Neural progenitor cell (in vitro differentiated cells): ENCODE measurements around the gene PLB1. TPM values are rescaled to one million over a fixed set of nuclear protein-coding genes. Genes with fewer than 3 reads are reported as not detected.

ENCODE experiments used
- DNase-seq: peaks from one replicate; pipeline ENCODE4 v3.0.0-alpha.2; 2016; ENCODE audit warnings: low spot score
- H2AFZ ChIP-seq: fragments of 200-600 bp; sonication (generic); replicated peaks from 2 replicates; pipeline ENCODE4 v1.6.1; 2016; ENCODE audit warnings: antibody characterized with exemption
- H3F3A ChIP-seq: fragments of 200-600 bp; sonication (generic); 2 replicates; pipeline ENCODE4 v1.6.1; 2016; ENCODE audit warnings: antibody characterized with exemption, low read depth
- H3K27ac ChIP-seq: fragments of 200-600 bp; sonication (generic); 2 replicates; pipeline ENCODE4 v1.5.1; 2016; ENCODE audit warnings: mild to moderate bottlenecking
- H3K27me3 ChIP-seq: fragments of 200-600 bp; sonication (generic); 2 replicates; pipeline ENCODE4 v1.6.1; 2016; ENCODE audit warnings: mild to moderate bottlenecking, moderate library complexity
- H3K36me3 ChIP-seq: fragments of 200-600 bp; sonication (generic); 2 replicates; pipeline ENCODE4 v1.5.1; 2016
- H3K4me1 ChIP-seq: fragments of 200-600 bp; sonication (generic); 2 replicates; pipeline ENCODE4 v1.6.1; 2016; ENCODE audit warnings: mixed run types
- H3K4me2 ChIP-seq: fragments of 200-600 bp; sonication (generic); 2 replicates; pipeline ENCODE4 v1.6.1; 2016
- H3K4me3 ChIP-seq: fragments of 200-600 bp; sonication (generic); 2 replicates; pipeline ENCODE4 v1.5.1; 2016
- H3K79me2 ChIP-seq: fragments of 200-600 bp; sonication (generic); 2 replicates; pipeline ENCODE4 v1.6.1; 2016; ENCODE audit warnings: low read depth
- H3K9ac ChIP-seq: fragments of 200-600 bp; sonication (generic); 2 replicates; pipeline ENCODE4 v1.6.1; 2016
- H3K9me3 ChIP-seq: fragments of 200-600 bp; sonication (generic); 2 replicates; pipeline ENCODE4 v1.5.1; 2016; ENCODE audit warnings: low read depth
- H4K20me1 ChIP-seq: fragments of 200-600 bp; sonication (generic); 2 replicates; pipeline ENCODE4 v1.6.1; 2016; ENCODE audit warnings: low read depth
- H3K27ac Mint-ChIP-seq: 3 replicates; pipeline ENCODE4 v1.8.0; 2021; ENCODE audit warnings: mixed read lengths
- H3K27me3 Mint-ChIP-seq: 2 replicates; pipeline ENCODE4 v1.8.0; 2022; ENCODE audit warnings: low read depth, mild to moderate bottlenecking, inconsistent platforms, moderate library complexity, mixed read lengths; ENCODE audit not compliant: insufficient read depth
- H3K36me3 Mint-ChIP-seq: 3 replicates; pipeline ENCODE4 v1.8.0; 2021; ENCODE audit warnings: mixed read lengths
- H3K4me1 Mint-ChIP-seq: 3 replicates; pipeline ENCODE4 v1.8.0; 2021; ENCODE audit warnings: mixed read lengths
- H3K4me3 Mint-ChIP-seq: 3 replicates; pipeline ENCODE4 v1.8.0; 2021; ENCODE audit warnings: mild to moderate bottlenecking, moderate library complexity, mixed read lengths
- H3K9me3 Mint-ChIP-seq: 3 replicates; pipeline ENCODE4 v1.8.0; 2020; ENCODE audit warnings: mixed read lengths
- CTCF ChIP-seq: fragments of 200-600 bp; sonication (generic); IDR thresholded peaks from 2 replicates; pipeline ENCODE4 v1.5.1; 2017; ENCODE audit warnings: antibody characterized with exemption, mild to moderate bottlenecking
- EZH2 ChIP-seq: fragments of 200-600 bp; sonication (generic); IDR thresholded peaks from 2 replicates; pipeline ENCODE4 v1.6.1; 2017; ENCODE audit warnings: antibody characterized with exemption, mild to moderate bottlenecking, moderate library complexity
- EZH2phosphoT487 ChIP-seq: fragments of 200-600 bp; sonication (generic); IDR thresholded peaks from 2 replicates; pipeline ENCODE4 v1.6.1; 2017; ENCODE audit warnings: antibody characterized with exemption
- total RNA-seq: library from RNA; depleted of rRNA; stranded (reverse); fragments of >200 nt; gene quantifications from 2 replicates; pipeline ENCODE4 v1.2.3, GENCODE V29; 2015; ENCODE audit warnings: low replicate concordance

Gene PLB1
- total RNA-seq, 1 donor from 2014 or later, result not detected

DNA sequence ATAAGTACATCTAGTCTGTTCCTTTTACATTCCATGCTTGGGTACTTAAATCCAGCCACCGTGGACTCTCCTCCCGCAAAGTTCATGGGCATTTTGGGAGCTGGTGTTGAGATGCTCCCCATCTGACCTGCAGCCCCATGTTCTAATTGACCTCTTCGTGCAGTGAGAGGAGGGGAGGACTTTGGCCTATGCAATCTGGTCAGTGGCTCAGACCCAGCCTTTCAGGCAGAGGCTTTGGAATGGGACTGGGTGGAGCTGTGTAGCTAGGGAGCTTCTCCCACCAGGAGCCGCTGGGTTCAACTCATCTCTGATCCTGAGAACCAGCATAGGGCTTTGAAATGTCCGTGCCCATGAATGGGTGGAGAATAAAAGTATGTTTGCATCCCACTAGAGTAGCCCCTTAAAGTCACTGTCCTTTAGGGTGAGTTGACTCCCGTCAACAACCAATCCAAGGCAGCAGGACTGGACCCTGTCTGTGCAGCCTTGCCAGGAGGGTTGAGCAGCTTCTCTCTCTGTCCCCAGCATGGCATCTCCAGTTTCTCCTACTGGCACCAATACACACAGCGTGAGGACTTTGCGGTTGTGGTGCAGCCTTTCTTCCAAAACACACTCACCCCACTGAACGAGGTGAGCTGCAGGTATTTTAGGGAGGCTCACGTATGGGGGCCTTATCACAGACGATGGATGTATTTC is 135.8 kb downstream of the PLB1 start:
- H3K4me2 ChIP-seq, result no peak overlapping the region
- H3K27ac ChIP-seq, result no peak overlapping the region
- no peak overlapping the region for H2AFZ ChIP-seq
- no peaks in the 10 kb centered on the region for H3K79me2 ChIP-seq
- Mint-ChIP-seq H3K9me3 (no peaks in the 10 kb centered on the region), H3K27ac (no peak overlapping the region), H3K36me3 (no peaks in the 10 kb centered on the region), H3K27me3 (peaks cover 29% of the 10 kb centered on the region), H3K4me3 (no peak overlapping the region), H3K4me1 (peaks cover 22% of the 10 kb centered on the region)
- H3K27me3 ChIP-seq, result no peaks in the 10 kb centered on the region
- TF ChIP-seq CTCF (no peak), EZH2phosphoT487 (no peak), EZH2 (no peak)
- no peak overlapping the region for H3K4me3 ChIP-seq
- no peaks in the 10 kb centered on the region for H4K20me1 ChIP-seq
- H3K9me3 ChIP-seq, result no peaks in the 10 kb centered on the region
- H3K4me1 ChIP-seq, result peaks cover 10% of the 10 kb centered on the region
- H3F3A ChIP-seq, result no peaks in the 10 kb centered on the region
- H3K9ac ChIP-seq, result no peak overlapping the region
- DNase-seq, result no peak
- no peaks in the 10 kb centered on the region for H3K36me3 ChIP-seq

DNA sequence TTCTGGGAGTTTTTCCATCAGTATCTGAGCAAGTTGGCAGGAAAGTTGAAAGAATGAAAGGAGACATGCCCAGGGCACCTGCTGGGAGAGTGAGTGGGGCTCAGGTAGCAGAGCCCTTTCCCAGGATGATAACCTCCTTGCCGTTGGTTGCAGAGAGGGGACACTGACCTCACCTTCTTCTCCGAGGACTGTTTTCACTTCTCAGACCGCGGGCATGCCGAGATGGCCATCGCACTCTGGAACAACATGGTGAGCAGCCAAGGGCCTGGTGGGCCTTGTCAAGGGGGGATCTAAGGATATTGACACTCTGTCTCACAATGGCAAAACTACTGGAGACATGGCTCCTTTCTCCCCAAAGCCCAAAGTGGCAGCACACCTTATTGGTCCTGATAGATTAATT is 136.9 kb downstream of the PLB1 start:
- Histone ChIP-seq H3K9me3 (no peaks in the 10 kb centered on the region), H3K27ac (no peak overlapping the region), H3K4me3 (no peak overlapping the region), H3K79me2 (no peaks in the 10 kb centered on the region), H4K20me1 (no peaks in the 10 kb centered on the region), H3K9ac (no peak overlapping the region), H3K36me3 (no peaks in the 10 kb centered on the region), H2AFZ (no peak overlapping the region), H3K4me2 (no peak overlapping the region), H3K4me1 (peaks cover 10% of the 10 kb centered on the region), H3K27me3 (no peaks in the 10 kb centered on the region), H3F3A (no peaks in the 10 kb centered on the region)
- Mint-ChIP-seq H3K9me3 (no peaks in the 10 kb centered on the region), H3K27ac (no peak overlapping the region), H3K4me1 (peaks cover 20% of the 10 kb centered on the region), H3K4me3 (no peak overlapping the region), H3K27me3 (peaks cover 25% of the 10 kb centered on the region), H3K36me3 (no peaks in the 10 kb centered on the region)
- TF ChIP-seq CTCF (no peak), EZH2 (no peak), EZH2phosphoT487 (no peak)
- no peak for DNase-seq

DNA sequence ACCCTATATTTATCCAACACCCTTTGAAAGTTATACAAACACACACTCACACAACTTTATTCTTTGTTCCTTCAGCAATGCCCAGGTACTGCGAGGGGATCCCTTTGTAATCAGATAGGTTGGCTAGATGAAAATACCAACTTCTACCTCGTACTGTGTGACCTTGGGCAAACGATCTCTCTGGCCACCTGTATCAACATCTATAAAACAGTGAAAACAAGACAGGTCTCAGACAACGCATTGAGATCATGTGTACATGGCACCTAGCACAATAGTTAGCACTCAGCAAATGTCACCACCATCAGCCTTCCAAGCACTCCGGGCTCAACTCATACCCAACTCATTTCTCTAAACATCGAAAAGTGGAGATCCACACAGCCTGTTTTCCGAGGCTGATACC is 137.3 kb downstream of the PLB1 start:
- Histone ChIP-seq H3K4me2 (no peak overlapping the region), H3K27me3 (no peaks in the 10 kb centered on the region), H3K4me3 (no peak overlapping the region), H3K36me3 (no peaks in the 10 kb centered on the region), H3K27ac (no peak overlapping the region), H2AFZ (no peak overlapping the region), H4K20me1 (no peaks in the 10 kb centered on the region), H3K9ac (no peak overlapping the region), H3K9me3 (no peaks in the 10 kb centered on the region), H3K79me2 (no peaks in the 10 kb centered on the region), H3F3A (no peaks in the 10 kb centered on the region), H3K4me1 (peaks cover 10% of the 10 kb centered on the region)
- H3K9me3 Mint-ChIP-seq, result no peaks in the 10 kb centered on the region
- peaks cover 22% of the 10 kb centered on the region for H3K4me1 Mint-ChIP-seq
- H3K4me3 Mint-ChIP-seq, result no peak overlapping the region
- TF ChIP-seq EZH2, result no peak
- DNase-seq, result no peak
- H3K36me3 Mint-ChIP-seq, result no peaks in the 10 kb centered on the region
- H3K27me3 Mint-ChIP-seq, result peaks cover 23% of the 10 kb centered on the region
- H3K27ac Mint-ChIP-seq, result no peak overlapping the region

DNA sequence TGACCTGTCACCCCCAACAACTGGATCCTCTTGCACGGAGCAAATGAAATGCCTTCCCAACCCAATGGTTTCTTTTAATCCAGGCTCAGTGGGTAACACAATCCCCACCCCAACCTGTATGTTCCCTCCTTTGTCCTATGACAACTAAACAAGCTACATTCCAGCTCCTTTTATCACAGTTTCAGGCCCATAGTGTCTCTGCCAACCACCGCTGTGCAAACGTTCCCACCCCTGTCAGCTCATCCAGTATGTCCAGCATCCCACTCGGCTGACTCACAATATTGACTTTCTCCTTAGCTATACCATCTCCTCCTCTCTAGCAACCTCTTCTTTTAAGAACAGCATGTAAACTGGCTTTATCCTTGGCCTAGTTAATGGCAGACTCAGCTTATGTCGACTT is 137.9 kb downstream of the PLB1 start:
- no peak overlapping the region for H3K27ac ChIP-seq

More for the DNA sequence above, 137.9 kb downstream of the PLB1 start:
- H3K9me3 ChIP-seq, result no peaks in the 10 kb centered on the region
- TF ChIP-seq CTCF, result no peak
- TF ChIP-seq EZH2phosphoT487, result no peak
- no peak for TF ChIP-seq EZH2
- H3K9me3 Mint-ChIP-seq, result no peaks in the 10 kb centered on the region
- peaks cover 26% of the 10 kb centered on the region for H3K4me1 Mint-ChIP-seq
- peak overlapping the region; percentile 8 for H3K27ac Mint-ChIP-seq
- no peaks in the 10 kb centered on the region for H3K36me3 Mint-ChIP-seq
- no peak overlapping the region for H3K4me3 Mint-ChIP-seq
- no peak overlapping the region for H2AFZ ChIP-seq
- H3K36me3 ChIP-seq, result no peaks in the 10 kb centered on the region
- no peak overlapping the region for H3K9ac ChIP-seq
- peaks cover 26% of the 10 kb centered on the region for H3K27me3 Mint-ChIP-seq
- H4K20me1 ChIP-seq, result no peaks in the 10 kb centered on the region
- no peaks in the 10 kb centered on the region for H3K27me3 ChIP-seq
- H3K4me3 ChIP-seq, result no peak overlapping the region
- no peak overlapping the region for H3K4me2 ChIP-seq
- peaks cover 10% of the 10 kb centered on the region for H3K4me1 ChIP-seq
- H3F3A ChIP-seq, result no peaks in the 10 kb centered on the region
- H3K79me2 ChIP-seq, result no peaks in the 10 kb centered on the region
- DNase-seq, result peak; percentile 46
